Cardiac fibroblast (primary cell): ENCODE measurements around the gene GFM2.
"Not testable (repeated sequence)": the region's sequence is repeated elsewhere in the genome, so short reads cannot be mapped to it uniquely, and the experiment has no call there.

ENCODE experiments used
- DNase-seq, 2 donors: peaks; one replicate each; pipeline versions ENCODE4 v3.0.0 to v3.0.0-alpha.2; 2010; ENCODE audit warnings: low read depth in 2 of 2
- H3K4me3 ChIP-seq, 2 donors: replicated peaks in 1 of 2; 1 replicate in 1 of 2; 2 replicates in 1 of 2; pipeline ENCODE4 v1.5.1; 2011; ENCODE audit warnings: low read depth in 2 of 2, low read length in 2 of 2, mild to moderate bottlenecking in 2 of 2, moderate library complexity in 1 of 2
- CTCF ChIP-seq: IDR thresholded peaks from one replicate; pipeline ENCODE4 v1.5.1; 2011; ENCODE audit warnings: low read depth, mild to moderate bottlenecking, low read length, inconsistent platforms

GFM2 gene

DNA sequence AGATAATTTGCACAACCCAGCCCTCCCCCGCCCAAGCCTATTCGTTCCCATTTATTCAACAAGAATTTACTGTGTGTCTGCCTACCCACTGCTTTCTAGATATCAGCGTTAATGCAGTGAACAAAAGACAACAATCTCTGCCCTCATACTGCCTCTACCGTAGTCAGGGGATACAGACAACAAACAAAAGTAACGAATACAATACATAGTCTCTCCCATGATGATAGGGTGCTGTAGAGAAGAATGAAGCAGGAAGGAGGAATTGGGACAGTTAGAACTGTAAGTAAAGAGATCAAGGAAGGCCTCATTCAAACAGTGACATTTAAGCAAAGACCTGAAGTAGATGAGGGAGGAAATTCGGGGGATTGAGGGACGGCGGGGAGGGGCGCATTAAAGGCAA, 1.7 kb downstream of the GFM2 start:
- TF ChIP-seq CTCF: no peak
- H3K4me3 ChIP-seq: no peak overlapping the region
- DNase-seq: peak in 1 of 2 donors; percentile 13

DNA sequence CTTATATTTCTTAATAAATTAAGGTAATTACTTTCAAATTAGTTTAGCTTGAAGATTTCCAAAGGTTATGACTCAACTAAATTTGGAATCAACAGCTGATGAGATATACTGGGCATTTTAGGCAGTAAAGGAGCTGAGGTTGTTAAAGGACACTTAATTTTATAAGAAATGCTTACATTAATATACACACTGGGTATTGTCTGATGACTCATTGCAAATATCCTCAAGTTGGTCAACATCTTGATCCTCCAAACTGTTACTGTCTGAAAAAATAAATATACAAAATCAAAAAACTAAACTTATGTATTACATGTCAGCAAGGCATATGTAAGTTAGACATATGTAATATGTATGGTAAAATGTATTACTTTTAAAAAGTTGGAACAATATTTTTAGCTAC, 3.4 kb downstream of the GFM2 start:
- no peak overlapping the region for H3K4me3 ChIP-seq
- DNase-seq: peak in 1 of 2 donors; percentile 17
- no peak for TF ChIP-seq CTCF

- no peak overlapping the region for H3K4me3 ChIP-seq
- DNase-seq: peak; percentile 25 to 76
- no peak for TF ChIP-seq CTCF
Observed at GRCh38 chr5:74762599-74762998, 4.3 kb downstream of the GFM2 start.

DNA sequence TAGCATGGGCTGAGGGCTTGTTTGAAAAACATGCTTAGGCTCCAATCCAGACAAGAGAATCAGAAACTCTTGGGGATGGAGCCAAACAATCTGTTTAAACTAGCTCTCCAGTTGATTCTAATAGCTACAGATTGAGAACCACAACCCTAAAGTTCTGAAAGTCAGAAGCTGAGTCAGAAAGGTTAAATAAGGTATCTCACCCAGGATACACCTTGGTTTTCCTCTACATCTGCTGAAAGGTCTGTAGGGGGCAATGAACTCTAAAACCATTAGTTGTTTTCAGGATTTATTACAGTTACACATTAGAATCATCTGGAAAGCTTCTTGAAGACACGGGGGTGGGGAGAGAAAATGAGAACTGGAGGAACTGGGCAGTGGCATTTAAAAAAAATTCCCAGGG, 5.7 kb downstream of the GFM2 start:
- no peak for DNase-seq
- no peak for TF ChIP-seq CTCF
- H3K4me3 ChIP-seq: no peak overlapping the region

DNA sequence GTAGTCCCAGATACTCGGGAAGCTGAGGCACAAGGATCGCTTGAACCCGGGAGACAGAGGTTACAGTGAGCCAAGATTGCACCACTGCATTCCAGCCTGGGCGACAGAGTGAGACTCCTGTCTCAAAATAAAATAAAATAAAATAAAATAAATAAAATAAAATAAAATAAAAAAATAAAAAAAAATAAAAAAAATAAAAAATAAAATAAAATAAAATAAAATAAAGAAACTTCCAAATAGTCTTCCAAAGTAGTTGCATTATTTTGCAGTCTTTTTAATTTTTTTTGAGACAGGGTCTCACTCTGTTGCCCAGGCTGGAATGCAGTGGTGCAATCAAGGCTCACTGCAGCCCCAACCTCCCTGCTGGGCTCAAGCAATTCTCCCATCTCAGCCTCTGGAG, 18.2 kb downstream of the GFM2 start:
- DNase-seq, H3K4me3 ChIP-seq: not testable (repeated sequence)

GRCh38 chr5:74738406-74738805, 28.5 kb downstream of the GFM2 start:
- no peak overlapping the region for H3K4me3 ChIP-seq
- no peak for DNase-seq
- TF ChIP-seq CTCF: no peak

GRCh38 chr5:74736759-74737158, 30.2 kb downstream of the GFM2 start:
- TF ChIP-seq CTCF: no peak
- H3K4me3 ChIP-seq: no peak overlapping the region
- DNase-seq: no peak
